ENCODE data around the gene SLC9A3. TPM values are rescaled to one million over a fixed set of nuclear protein-coding genes. Genes with fewer than 3 reads are reported as not detected.

Gene SLC9A3
- total and polyA plus RNA-seq, 4 donors: 0.94 to 3.8 (median 1.5) TPM

GRCh38 chr5:553874-554273 lies 29.6 kb upstream of the SLC9A3 start:
- Histone ChIP-seq H3K36me3 (ENCODE audit: control insufficient read depth in 4 of 4, insufficient read depth in 4 of 4, low read length in 4 of 4) (no peaks in the 10 kb centered on the region), H3K27ac (ENCODE audit: low read depth in 1 of 2, low read length in 1 of 2) (no peak overlapping the region), H3K4me3 (no peak overlapping the region), H3K9me3 (ENCODE audit: control insufficient read depth in 4 of 4, insufficient read depth in 3 of 4, low read length in 3 of 4) (no peaks in the 10 kb centered on the region), H3K9ac (ENCODE audit: insufficient read depth in 1 of 2, low read length in 2 of 2) (no peak overlapping the region), H3K27me3 (ENCODE audit: control insufficient read depth in 3 of 3, insufficient read depth in 3 of 3, low read length in 2 of 3) (no peaks in the 10 kb centered on the region), H3K4me1 (ENCODE audit: control insufficient read depth in 5 of 5, insufficient read depth in 5 of 5, low read length in 5 of 5) (no peaks in the 10 kb centered on the region)
- DNase-seq: peak in 1 of 3 donors; percentile 3
- WGBS, 2 donors: 46 to 71% methylated on average over 13 of the region's 13 CpGs
- TF ChIP-seq CTCF (IDR thresholded peaks at IDR 0.05; ENCODE audit: control extremely low read depth, extremely low read depth): no peak
- no peak for ATAC-seq (ENCODE audit: insufficient read depth, low FRiP score)

GRCh38 chr5:551406-551805 lies 27.2 kb upstream of the SLC9A3 start:
- no peak for DNase-seq
- peaks cover 0 to 2% (median 0%) of the 10 kb centered on the region in 3 donors for H3K27me3 ChIP-seq (ENCODE audit: control insufficient read depth in 3 of 3, insufficient read depth in 3 of 3, low read length in 2 of 3)
- no peak overlapping the region for H3K27ac ChIP-seq (ENCODE audit: low read depth in 1 of 2, low read length in 1 of 2)
- no peaks in the 10 kb centered on the region for H3K36me3 ChIP-seq (ENCODE audit: control insufficient read depth in 4 of 4, insufficient read depth in 4 of 4, low read length in 4 of 4)
- no peak overlapping the region for H3K4me3 ChIP-seq
- H3K4me1 ChIP-seq (ENCODE audit: control insufficient read depth in 5 of 5, insufficient read depth in 5 of 5, low read length in 5 of 5): no peaks in the 10 kb centered on the region
- no peak for ATAC-seq (ENCODE audit: insufficient read depth, low FRiP score)
- WGBS, 2 donors: 89 to 91% methylated on average over 6 of the region's 6 CpGs
- no peak overlapping the region for H3K9ac ChIP-seq (ENCODE audit: insufficient read depth in 1 of 2, low read length in 2 of 2)
- H3K9me3 ChIP-seq (ENCODE audit: control insufficient read depth in 4 of 4, insufficient read depth in 3 of 4, low read length in 3 of 4): peaks cover 0 to 5% (median 0%) of the 10 kb centered on the region in 4 donors
- no peak for TF ChIP-seq CTCF (IDR thresholded peaks at IDR 0.05; ENCODE audit: control extremely low read depth, extremely low read depth)

- H3K27me3 ChIP-seq (ENCODE audit: control insufficient read depth in 3 of 3, insufficient read depth in 3 of 3, low read length in 2 of 3): peaks cover 0 to 2% (median 0%) of the 10 kb centered on the region in 3 donors
- no peak for ATAC-seq (ENCODE audit: insufficient read depth, low FRiP score)
Observed at GRCh38 chr5:549229-549628, 25.0 kb upstream of the SLC9A3 start.

More at GRCh38 chr5:549229-549628, 25.0 kb upstream of the SLC9A3 start:
- Histone ChIP-seq H3K4me1 (ENCODE audit: control insufficient read depth in 5 of 5, insufficient read depth in 5 of 5, low read length in 5 of 5) (peaks cover 0 to under 1% (median 0%) of the 10 kb centered on the region in 5 donors), H3K9ac (ENCODE audit: insufficient read depth in 1 of 2, low read length in 2 of 2) (no peak overlapping the region), H3K27ac (ENCODE audit: low read depth in 1 of 2, low read length in 1 of 2) (no peak overlapping the region), H3K9me3 (ENCODE audit: control insufficient read depth in 4 of 4, insufficient read depth in 3 of 4, low read length in 3 of 4) (peaks cover 0 to 5% (median 0%) of the 10 kb centered on the region in 4 donors), H3K36me3 (ENCODE audit: control insufficient read depth in 4 of 4, insufficient read depth in 4 of 4, low read length in 4 of 4) (no peaks in the 10 kb centered on the region), H3K4me3 (no peak overlapping the region)
- DNase-seq: no peak
- 89 to 92% methylated on average over 2 of the region's 2 CpGs for WGBS, 2 donors
- TF ChIP-seq CTCF (IDR thresholded peaks at IDR 0.05; ENCODE audit: control extremely low read depth, extremely low read depth): no peak

Data from lung (tissue), 12 donors.